ENCODE measurements around the gene IER3IP1.

IER3IP1 gene

GRCh38 chr18:47146206-47146605 is 30.0 kb downstream of the IER3IP1 start (continued):
- no peak for TF ChIP-seq CREB5 (CRISPR knock-in tag; IDR thresholded peaks at IDR 0.05; ENCODE audit: low read depth)

GRCh38 chr18:47143899-47144485 is 32.2 kb downstream of the IER3IP1 start:
- no peak for ATAC-seq
- TF ChIP-seq SNAI2 (CRISPR knock-in tag; IDR thresholded peaks at IDR 0.05): no peak
- TF ChIP-seq CSRNP3 (CRISPR knock-in tag; IDR thresholded peaks at IDR 0.05): no peak
- TF ChIP-seq TOX (CRISPR knock-in tag; IDR thresholded peaks at IDR 0.05; ENCODE audit: borderline replicate concordance): no peak
- no peak for TF ChIP-seq TSHZ2 (CRISPR knock-in tag; IDR thresholded peaks at IDR 0.05)
- no peak for TF ChIP-seq ZNF70 (CRISPR knock-in tag; IDR thresholded peaks at IDR 0.05)

GRCh38 chr18:47143153-47143552 is 33.0 kb downstream of the IER3IP1 start:
- TF ChIP-seq OSR1 (CRISPR knock-in tag; IDR thresholded peaks at IDR 0.05): no peak
- no peak for TF ChIP-seq ARNTL (CRISPR knock-in tag; IDR thresholded peaks at IDR 0.05; ENCODE audit: borderline replicate concordance, low read depth)
- no peak for TF ChIP-seq CSDC2 (CRISPR knock-in tag; IDR thresholded peaks at IDR 0.05)
- TF ChIP-seq SNAI2 (CRISPR knock-in tag; IDR thresholded peaks at IDR 0.05): no peak
- TF ChIP-seq BACH2 (CRISPR knock-in tag; IDR thresholded peaks at IDR 0.05; ENCODE audit: borderline replicate concordance): no peak
- no peak for TF ChIP-seq TSHZ2 (CRISPR knock-in tag; IDR thresholded peaks at IDR 0.05)
- TF ChIP-seq ZC3H10 (CRISPR knock-in tag; IDR thresholded peaks at IDR 0.05): no peak
- no peak for TF ChIP-seq ZNF565 (CRISPR knock-in tag; conservative IDR thresholded peaks at IDR 0.05; ENCODE audit: low read depth)
- ATAC-seq: no peak

GRCh38 chr18:47141289-47141688 is 34.9 kb downstream of the IER3IP1 start:
- ATAC-seq: no peak
- no peak for TF ChIP-seq BACH2 (CRISPR knock-in tag; IDR thresholded peaks at IDR 0.05; ENCODE audit: borderline replicate concordance)
- no peak for TF ChIP-seq ISL1 (CRISPR knock-in tag; IDR thresholded peaks at IDR 0.05)
- no peak for TF ChIP-seq TOX (CRISPR knock-in tag; IDR thresholded peaks at IDR 0.05; ENCODE audit: borderline replicate concordance)
- no peak for TF ChIP-seq ZC3H10 (CRISPR knock-in tag; IDR thresholded peaks at IDR 0.05)
- TF ChIP-seq ESRRG (CRISPR knock-in tag; IDR thresholded peaks at IDR 0.05): no peak
- TF ChIP-seq CREB5 (CRISPR knock-in tag; IDR thresholded peaks at IDR 0.05; ENCODE audit: low read depth): no peak

- TF ChIP-seq CREB5 (CRISPR knock-in tag; IDR thresholded peaks at IDR 0.05; ENCODE audit: low read depth): no peak
- no peak for TF ChIP-seq ZFP3 (CRISPR knock-in tag; IDR thresholded peaks at IDR 0.05)
- no peak for TF ChIP-seq ZC3H10 (CRISPR knock-in tag; IDR thresholded peaks at IDR 0.05)
- no peak for TF ChIP-seq PPARA (CRISPR knock-in tag; IDR thresholded peaks at IDR 0.05; ENCODE audit: borderline replicate concordance)
- no peak for TF ChIP-seq CSDC2 (CRISPR knock-in tag; IDR thresholded peaks at IDR 0.05)
- no peak for TF ChIP-seq ESRRG (CRISPR knock-in tag; IDR thresholded peaks at IDR 0.05)
- TF ChIP-seq OSR1 (CRISPR knock-in tag; IDR thresholded peaks at IDR 0.05): no peak
- no peak for TF ChIP-seq SNAI2 (CRISPR knock-in tag; IDR thresholded peaks at IDR 0.05)
- no peak for TF ChIP-seq ARNTL (CRISPR knock-in tag; IDR thresholded peaks at IDR 0.05; ENCODE audit: borderline replicate concordance, low read depth)
- no peak for TF ChIP-seq GLIS3 (CRISPR knock-in tag; IDR thresholded peaks at IDR 0.05)
- no peak for ATAC-seq
These were observed 55.0 kb downstream of the IER3IP1 start for GRCh38 chr18:47121146-47121545.
